Esophagus muscularis mucosa (tissue), 4 donors: ENCODE data around the gene SFRP2. TPM values are rescaled to one million over a fixed set of nuclear protein-coding genes. Genes with fewer than 3 reads are reported as not detected.

Experiments
- DNase-seq: peaks from one replicate; pipeline ENCODE4 v3.0.0-alpha.2; 2017; ENCODE audit errors: extremely low spot score
- H3K27ac ChIP-seq, 4 donors: fragments of 200-600 bp; sonication (generic); replicated peaks in 1 of 4; 1 replicate in 3 of 4; 2 replicates in 1 of 4; pipeline ENCODE4 v1.5.1; 2016 to 2019; ENCODE audit warnings: mild to moderate bottlenecking in 1 of 4
- H3K27me3 ChIP-seq, 4 donors: fragments of 200-600 bp; sonication (generic); one replicate each; pipeline versions ENCODE4 v1.5.1 to v1.6.0; 2016 to 2019
- H3K36me3 ChIP-seq, 4 donors: fragments of 200-600 bp; sonication (generic); one replicate each; pipeline ENCODE4 v1.5.1; 2016 to 2019
- H3K4me1 ChIP-seq, 4 donors: fragments of 200-600 bp; sonication (generic); one replicate each; pipeline ENCODE4 v1.5.1; 2016 to 2019
- H3K4me3 ChIP-seq, 4 donors: fragments of 200-600 bp; sonication (generic); 1 replicate in 2 of 4; 2 replicates in 2 of 4; pipeline ENCODE4 v1.5.1; 2016 to 2019; ENCODE audit warnings: mild to moderate bottlenecking in 4 of 4, moderate library complexity in 1 of 4
- H3K9me3 ChIP-seq, 4 donors: fragments of 200-600 bp; sonication (generic); 1 replicate in 3 of 4; 2 replicates in 1 of 4; pipeline ENCODE4 v1.5.1; 2016 to 2019
- CTCF ChIP-seq, 3 experiments: fragments of 200-600 bp in 2 of 3; fragments of 450-650 bp in 1 of 3; sonication (generic) in 2 of 3; IDR thresholded peaks; one replicate each; pipeline ENCODE4 v1.5.1; 2017 to 2019; ENCODE audit warnings: antibody characterized with exemption in 3 of 3, mild to moderate bottlenecking in 2 of 3, moderate library complexity in 1 of 3
- EP300 ChIP-seq: sonication (generic); formaldehyde crosslinking; IDR thresholded peaks from one replicate; pipeline ENCODE4 v1.6.1; 2017; ENCODE audit warnings: antibody characterized with exemption
- POLR2A ChIP-seq: fragments of 450-650 bp; IDR thresholded peaks from one replicate; pipeline ENCODE4 v1.6.1; 2017; ENCODE audit warnings: antibody characterized with exemption, moderate library complexity, mild to moderate bottlenecking, low read depth
- POLR2AphosphoS5 ChIP-seq, 2 donors: sonication (generic); formaldehyde crosslinking; IDR thresholded peaks; one replicate each; pipeline ENCODE4 v1.6.1; 2017; ENCODE audit warnings: antibody characterized with exemption in 2 of 2
- WGBS: methylation state at CpG from one replicate; pipeline ENCODE4 v1.1.5; 2018; 5-methylcytosine and 5-hydroxymethylcytosine counted together
- intact Hi-C: fragments of 100-400 bp; cut with DNase I; formaldehyde crosslinking; loops from one replicate; pipeline ENCODE4 v1.15.1; 2023
- total RNA-seq, 4 donors: library from RNA; depleted of rRNA; stranded (reverse); fragments of >200 nt; gene quantifications; one replicate each; pipeline versions ENCODE4 v1.1.0 to v1.2.1, GENCODE V29; 2016

The SFRP2 gene
- total RNA-seq, 4 donors from 2014 or later: 22.7 to 38.2 (median 23.6) TPM

GRCh38 chr4:153823483-153823882, 34.6 kb upstream of the SFRP2 start:
- DNase-seq: no peak
- WGBS: 93% methylated on average over 1 of the region's 1 CpG
- no peaks in the 10 kb centered on the region for H3K36me3 ChIP-seq
- no peaks in the 10 kb centered on the region for H3K27me3 ChIP-seq
- H3K4me3 ChIP-seq: no peak overlapping the region
- TF ChIP-seq POLR2AphosphoS5 (IDR thresholded peaks at IDR 0.05): no peak
- no peak for TF ChIP-seq CTCF (IDR thresholded peaks at IDR 0.05)
- TF ChIP-seq POLR2A: no peak
- TF ChIP-seq EP300: no peak
- intact Hi-C loops: no loop called here
- H3K27ac ChIP-seq: no peak overlapping the region
- no peaks in the 10 kb centered on the region for H3K4me1 ChIP-seq
- H3K9me3 ChIP-seq: peaks cover 0 to 7% (median 5%) of the 10 kb centered on the region in 4 donors

- no peak overlapping the region for H3K27ac ChIP-seq
Observed at GRCh38 chr4:153822316-153822715, 33.4 kb upstream of the SFRP2 start.

GRCh38 chr4:153817466-153817865, 28.6 kb upstream of the SFRP2 start:
- Histone ChIP-seq H3K27me3 (no peaks in the 10 kb centered on the region), H3K4me1 (no peaks in the 10 kb centered on the region), H3K9me3 (peaks cover 0 to 7% (median 5%) of the 10 kb centered on the region in 4 donors), H3K4me3 (no peak overlapping the region), H3K36me3 (no peaks in the 10 kb centered on the region), H3K27ac (no peak overlapping the region)
- intact Hi-C loops: no loop called here
- TF ChIP-seq EP300 (no peak), CTCF (IDR thresholded peaks at IDR 0.05) (no peak), POLR2A (no peak), POLR2AphosphoS5 (IDR thresholded peaks at IDR 0.05) (no peak)
- no peak for DNase-seq

More at GRCh38 chr4:153822316-153822715, 33.4 kb upstream of the SFRP2 start:
- no peak for DNase-seq
- no peak for TF ChIP-seq POLR2A
- TF ChIP-seq EP300: no peak
- no peak for TF ChIP-seq POLR2AphosphoS5 (IDR thresholded peaks at IDR 0.05)
- no peak for TF ChIP-seq CTCF (IDR thresholded peaks at IDR 0.05)
- Histone ChIP-seq H3K9me3 (peaks cover 0 to 7% (median 5%) of the 10 kb centered on the region in 4 donors), H3K36me3 (no peaks in the 10 kb centered on the region), H3K4me1 (no peaks in the 10 kb centered on the region), H3K27me3 (no peaks in the 10 kb centered on the region), H3K4me3 (no peak overlapping the region)
- intact Hi-C loops: no loop called here
- 75% methylated on average over 3 of the region's 3 CpGs for WGBS

- WGBS: 62% methylated on average over 2 of the region's 2 CpGs
- Histone ChIP-seq H3K36me3 (no peaks in the 10 kb centered on the region), H3K27me3 (no peaks in the 10 kb centered on the region), H3K4me1 (no peaks in the 10 kb centered on the region), H3K4me3 (no peak overlapping the region), H3K9me3 (peaks cover 0 to 7% (median 5%) of the 10 kb centered on the region in 4 donors), H3K27ac (no peak overlapping the region)
- no peak for DNase-seq
- TF ChIP-seq CTCF (IDR thresholded peaks at IDR 0.05): no peak
- TF ChIP-seq EP300: no peak
- TF ChIP-seq POLR2AphosphoS5 (IDR thresholded peaks at IDR 0.05): no peak
- TF ChIP-seq POLR2A: no peak
- intact Hi-C loops: no loop called here
Observed at GRCh38 chr4:153816542-153816941, 27.7 kb upstream of the SFRP2 start.

- DNase-seq: no peak
- no peak for TF ChIP-seq POLR2AphosphoS5 (IDR thresholded peaks at IDR 0.05)
- Histone ChIP-seq H3K27me3 (no peaks in the 10 kb centered on the region), H3K4me1 (no peaks in the 10 kb centered on the region), H3K4me3 (no peak overlapping the region), H3K9me3 (peaks cover 0 to 4% (median 3%) of the 10 kb centered on the region in 4 donors), H3K36me3 (no peaks in the 10 kb centered on the region), H3K27ac (no peak overlapping the region)
- intact Hi-C loops: no loop called here
- 68% methylated on average over 2 of the region's 2 CpGs for WGBS
Observed at GRCh38 chr4:153814789-153815188, 25.9 kb upstream of the SFRP2 start.
